ENCODE measurements around the gene SNRNP27.

The SNRNP27 gene

GRCh38 chr2:69917852-69918251 lies 24.1 kb downstream of the SNRNP27 start:
- DNase-seq, result no peak

- no peak for DNase-seq
These were observed 24.6 kb downstream of the SNRNP27 start for GRCh38 chr2:69918401-69918800.

- no peak for DNase-seq
These were observed 29.4 kb downstream of the SNRNP27 start for GRCh38 chr2:69923116-69923515.

GRCh38 chr2:69926849-69927515 lies 33.2 kb downstream of the SNRNP27 start:
- no peak for DNase-seq

GRCh38 chr2:69931832-69932595 lies 38.3 kb downstream of the SNRNP27 start:
- no peak for DNase-seq

- DNase-seq, result no peak
These were observed 38.8 kb downstream of the SNRNP27 start for GRCh38 chr2:69932596-69932922.

- no peak for DNase-seq
These were observed 39.6 kb downstream of the SNRNP27 start for GRCh38 chr2:69933254-69933828.

- DNase-seq, result no peak
These were observed 40.3 kb downstream of the SNRNP27 start for GRCh38 chr2:69933839-69934613.

- no peak for DNase-seq
These were observed 40.8 kb downstream of the SNRNP27 start for GRCh38 chr2:69934614-69934908.

- DNase-seq, result no peak
These were observed 41.3 kb downstream of the SNRNP27 start for GRCh38 chr2:69935011-69935410.

GRCh38 chr2:69936906-69937305 lies 43.1 kb downstream of the SNRNP27 start:
- DNase-seq, result no peak

GRCh38 chr2:69937968-69938367 lies 44.2 kb downstream of the SNRNP27 start:
- DNase-seq, result no peak

- no peak for DNase-seq
These were observed 46.0 kb downstream of the SNRNP27 start for GRCh38 chr2:69939722-69940121.

- DNase-seq, result no peak
These were observed 46.9 kb downstream of the SNRNP27 start for GRCh38 chr2:69940691-69941090.

GRCh38 chr2:69943000-69943842 lies 49.5 kb downstream of the SNRNP27 start:
- DNase-seq, result no peak

- DNase-seq, result no peak
These were observed 50.2 kb downstream of the SNRNP27 start for GRCh38 chr2:69943843-69944525.

GRCh38 chr2:69944756-69945155 lies 51.0 kb downstream of the SNRNP27 start:
- DNase-seq, result no peak

- DNase-seq, result no peak
These were observed 51.7 kb downstream of the SNRNP27 start for GRCh38 chr2:69945441-69945840.

- no peak for DNase-seq
These were observed 52.2 kb downstream of the SNRNP27 start for GRCh38 chr2:69945941-69946340.

GRCh38 chr2:69946351-69947324 lies 52.9 kb downstream of the SNRNP27 start:
- DNase-seq, result no peak

All from NCI-H187 (cell line).